ENCODE measurements around the gene E2F7. TPM values are rescaled to one million over a fixed set of nuclear protein-coding genes. Genes with fewer than 3 reads are reported as not detected.

E2F7 gene
- total and polyA plus RNA-seq, 2 of the 8 experiments (the other 6 are each of a cell fraction or from before 2014, with no cell fraction given), result 8.8 to 18.5 TPM

DNA sequence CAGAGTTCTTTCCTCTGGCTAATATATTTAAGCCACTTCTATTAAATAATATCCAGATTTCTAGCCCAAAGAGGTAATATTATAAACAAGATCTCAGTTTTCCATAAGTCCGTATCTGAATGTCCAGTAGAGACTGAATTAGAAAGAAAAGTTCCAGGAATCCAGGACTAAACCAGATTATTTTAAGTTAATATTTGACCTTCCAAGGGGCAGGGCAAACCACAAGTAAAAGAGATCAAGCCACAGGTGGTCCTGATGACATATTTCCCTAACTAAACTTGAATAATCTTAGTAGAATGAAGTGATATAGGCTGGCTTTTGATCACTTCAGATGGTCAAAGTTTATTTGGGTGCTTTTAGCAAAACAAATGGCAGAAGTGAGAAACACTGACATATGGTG, 43.3 kb upstream of the E2F7 start:
- H3K14ac ChIP-seq (ENCODE audit: insufficient read length), result no peak overlapping the region
- H4K5ac ChIP-seq (ENCODE audit: insufficient read length, low read depth, low read length), result no peak overlapping the region
- no peak overlapping the region for H2BK12ac ChIP-seq (ENCODE audit: low read depth, low read length)
- H2AK5ac ChIP-seq (ENCODE audit: low read depth, low read length), result no peak overlapping the region
- no peak overlapping the region for H2BK120ac ChIP-seq (replicated peaks; ENCODE audit: low read depth, low read length)
- no peaks in the 10 kb centered on the region for H3K79me1 ChIP-seq (ENCODE audit: low read depth, low read length)
- no peak for DNase-seq (ENCODE audit: low read depth in 1 of 2, low spot score in 2 of 2)
- no peaks in the 10 kb centered on the region for H3K79me2 ChIP-seq (ENCODE audit: control insufficient read depth in 1 of 2, insufficient read depth in 2 of 2, low read length in 2 of 2)
- no peak overlapping the region for H3K18ac ChIP-seq (ENCODE audit: extremely low read depth, low read length)
- no peak overlapping the region for H2BK20ac ChIP-seq (ENCODE audit: low read length)
- FAIRE-seq, result no peak
- CTCF ChIA-PET (ENCODE audit: partially characterized antibody), result interaction anchor here (0.8 to 2.1 kb wide), 4 partner anchors 13 to 577 kb away, joined by 3 to 10 read pairs (median 6); no protein-coding TSS in a partner anchor
- no peak overlapping the region for H4K91ac ChIP-seq (replicated peaks; ENCODE audit: insufficient read length, low read length)
- H3K9ac ChIP-seq (replicated peaks in 1 of 4; ENCODE audit: extremely low read depth in 1 of 4, low read depth in 3 of 4, low read length in 3 of 4), result no peak overlapping the region
- no peak overlapping the region for H4K8ac ChIP-seq (ENCODE audit: extremely low read depth, insufficient read depth, low read length)
- no peak overlapping the region for H3K56ac ChIP-seq (replicated peaks; ENCODE audit: insufficient read length, low read depth, low read length)
- WGBS, 2 experiments (ENCODE audit: extremely low coverage in 1 of 2, insufficient coverage in 1 of 2, insufficient read length in 1 of 2, insufficient replicate concordance in 2 of 2, low coverage in 1 of 2, low lambda C conversion rate in 2 of 2, missing lambda C conversion rate in 1 of 2), result 89% methylated on average over 1 of the region's 1 CpG; no CpG with 5 or more reads in 1 of the 2 experiments
- H2BK15ac ChIP-seq (ENCODE audit: low read length), result no peak overlapping the region
- no peaks in the 10 kb centered on the region for H3K36me3 ChIP-seq (ENCODE audit: control insufficient read depth in 2 of 4, insufficient read depth in 4 of 4, low read length in 3 of 4)
- H3K4me3 ChIP-seq (ENCODE audit: extremely low read depth in 1 of 4, insufficient read depth in 2 of 4, low read depth in 3 of 4, low read length in 4 of 4), result no peak overlapping the region
- H4K20me1 ChIP-seq (replicated peaks in 1 of 2; ENCODE audit: control insufficient read depth in 1 of 2, insufficient read depth in 2 of 2, low read length in 2 of 2), result no peaks in the 10 kb centered on the region
- POLR2A ChIA-PET (ENCODE audit: partially characterized antibody), result no interaction called here
- H3K4me1 ChIP-seq (replicated peaks in 1 of 4; ENCODE audit: control insufficient read depth in 3 of 4, insufficient read depth in 4 of 4, low read length in 3 of 4), result no peaks in the 10 kb centered on the region
- no peak overlapping the region for H3K4me2 ChIP-seq (ENCODE audit: insufficient read depth in 1 of 2, low read depth in 2 of 2, low read length in 2 of 2)
- H3K27me3 ChIP-seq (replicated peaks in 1 of 4; ENCODE audit: control insufficient read depth in 3 of 4, extremely low read depth in 1 of 4, insufficient read depth in 3 of 4, low read length in 3 of 4), result no peaks in the 10 kb centered on the region
- H3K4ac ChIP-seq (replicated peaks; ENCODE audit: insufficient read length, low read depth, low read length), result no peak overlapping the region
- no peak overlapping the region for H2BK5ac ChIP-seq (ENCODE audit: low read depth, low read length)
- no peak overlapping the region for H3K27ac ChIP-seq (ENCODE audit: low read depth, low read length)
- H3K9me3 ChIP-seq (ENCODE audit: insufficient read depth in 2 of 2, low read depth in 1 of 2, low read length in 1 of 2), result no peaks in the 10 kb centered on the region
- no peak overlapping the region for H3K23ac ChIP-seq (ENCODE audit: insufficient read length)
- no peaks in the 10 kb centered on the region for H3K23me2 ChIP-seq (ENCODE audit: low read depth, low read length)
- no peak overlapping the region for H2AFZ ChIP-seq (ENCODE audit: low read length)
- TF ChIP-seq TEAD4 (IDR thresholded peaks at IDR 0.05; ENCODE audit: low read depth, low read length) (no peak), CHD2 (IDR thresholded peaks at IDR 0.05; ENCODE audit: low read length) (no peak), MAFK (IDR thresholded peaks at IDR 0.05; ENCODE audit: low read depth, low read length) (no peak), SP4 (IDR thresholded peaks at IDR 0.05; ENCODE audit: low read length) (no peak), KDM5A (IDR thresholded peaks at IDR 0.05; ENCODE audit: low read length) (no peak), EP300 (IDR thresholded peaks at IDR 0.05; ENCODE audit: borderline replicate concordance in 1 of 2, low read depth in 2 of 2, low read length in 2 of 2) (no peak), KDM1A (IDR thresholded peaks at IDR 0.05; ENCODE audit: borderline replicate concordance, low read length) (no peak), SP2 (IDR thresholded peaks at IDR 0.05; ENCODE audit: low read length) (no peak), YY1 (IDR thresholded peaks at IDR 0.05; ENCODE audit: low read depth, low read length) (no peak), RXRA (IDR thresholded peaks at IDR 0.05; ENCODE audit: insufficient read depth, low read depth, low read length) (no peak), SAP30 (IDR thresholded peaks at IDR 0.05; ENCODE audit: insufficient read depth, insufficient replicate concordance, low read length) (no peak), EGR1 (IDR thresholded peaks at IDR 0.05; ENCODE audit: borderline replicate concordance, low read depth, low read length) (no peak)
- TF ChIP-seq, protein P1, sequence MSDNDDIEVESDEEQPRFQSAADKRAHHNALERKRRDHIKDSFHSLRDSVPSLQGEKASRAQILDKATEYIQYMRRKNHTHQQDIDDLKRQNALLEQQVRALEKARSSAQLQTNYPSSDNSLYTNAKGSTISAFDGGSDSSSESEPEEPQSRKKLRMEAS (IDR thresholded peaks at IDR 0.05), result no peak
- TF ChIP-seq, protein P2, sequence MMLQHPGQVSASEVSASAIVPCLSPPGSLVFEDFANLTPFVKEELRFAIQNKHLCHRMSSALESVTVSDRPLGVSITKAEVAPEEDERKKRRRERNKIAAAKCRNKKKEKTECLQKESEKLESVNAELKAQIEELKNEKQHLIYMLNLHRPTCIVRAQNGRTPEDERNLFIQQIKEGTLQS (IDR thresholded peaks at IDR 0.05; ENCODE audit: insufficient read depth, low read depth, low read length), result no peak

Measured in H1 (cell line).